IPS-20b (cell line): ENCODE measurements around the gene ZBTB37.
"Not testable (repeated sequence)": the region's sequence is repeated elsewhere in the genome, so short reads cannot be mapped to it uniquely, and the experiment has no call there.

ENCODE experiments used
- H3K27ac ChIP-seq: one replicate; pipeline ENCODE4 v1.5.1; 2013; ENCODE audit warnings: low read length
- H3K27me3 ChIP-seq: 2 replicates; pipeline ENCODE4 v1.6.1; 2013; ENCODE audit warnings: mild to moderate bottlenecking, low read length, inconsistent platforms; ENCODE audit not compliant: insufficient read depth
- H3K36me3 ChIP-seq: 2 replicates; pipeline ENCODE4 v1.6.1; 2013; ENCODE audit warnings: low read depth, mild to moderate bottlenecking, inconsistent platforms, low read length, moderate library complexity; ENCODE audit not compliant: insufficient read depth
- H3K4me1 ChIP-seq: 2 replicates; pipeline ENCODE4 v1.6.1; 2013; ENCODE audit warnings: mild to moderate bottlenecking, control low read depth, inconsistent platforms, low read length, moderate library complexity; ENCODE audit not compliant: insufficient read depth
- H3K4me3 ChIP-seq: 2 replicates; pipeline ENCODE4 v1.5.1; 2013; ENCODE audit warnings: mild to moderate bottlenecking, low read length, inconsistent platforms
- H3K9ac ChIP-seq: 2 replicates; pipeline ENCODE4 v1.6.1; 2013; ENCODE audit warnings: low read depth, mild to moderate bottlenecking, inconsistent platforms, low read length, moderate library complexity
- H3K9me3 ChIP-seq: 2 replicates; pipeline ENCODE4 v1.6.1; 2013; ENCODE audit warnings: mild to moderate bottlenecking, low read depth, low read length, inconsistent platforms; ENCODE audit not compliant: insufficient read depth

Gene ZBTB37

GRCh38 chr1:173867141-173867752, 933 bp upstream of the ZBTB37 start:
- Histone ChIP-seq H3K9me3 (no peaks in the 10 kb centered on the region; the same call in 1 of the 2 replicates), H3K4me1 (peaks cover 12% of the 10 kb centered on the region), H3K27ac (peak overlapping the region; percentile 92), H3K4me3 (peak overlapping the region; percentile 99), H3K9ac (peak overlapping the region; percentile 100), H3K27me3 (no peaks in the 10 kb centered on the region), H3K36me3 (peaks cover 70% of the 10 kb centered on the region)

- H3K36me3 ChIP-seq = peaks cover 67% of the 10 kb centered on the region
- peak within 1 kb of the TSS; percentile 92 for H3K27ac ChIP-seq
- peak within 1 kb of the TSS; percentile 99 for H3K4me3 ChIP-seq
- no peaks in the 10 kb centered on the region; the same call in 1 of the 2 replicates for H3K9me3 ChIP-seq
- H3K27me3 ChIP-seq = no peaks in the 10 kb centered on the region
- peak within 1 kb of the TSS; percentile 100 for H3K9ac ChIP-seq
- H3K4me1 ChIP-seq = peaks cover 12% of the 10 kb centered on the region
Observed at GRCh38 chr1:173867753-173868265, 371 bp upstream of the ZBTB37 start, which contains the start of gene GAS5. TSS of gene GAS5 (minus strand) at chr1:173867989.

- Histone ChIP-seq H3K9me3 (no peaks in the 10 kb centered on the region; the same call in 1 of the 2 replicates), H3K27me3 (no peaks in the 10 kb centered on the region), H3K27ac (peak overlapping the region; percentile 49), H3K36me3 (peaks cover 65% of the 10 kb centered on the region), H3K9ac (peak overlapping the region; percentile 86), H3K4me3 (peak overlapping the region; percentile 99), H3K4me1 (peaks cover 12% of the 10 kb centered on the region)
Observed at GRCh38 chr1:173869021-173869359, 810 bp downstream of the ZBTB37 start.

- Histone ChIP-seq H3K27ac (no peak overlapping the region), H3K9me3 (no peaks in the 10 kb centered on the region; the same call in 1 of the 2 replicates), H3K36me3 (peaks cover 56% of the 10 kb centered on the region), H3K9ac (no peak overlapping the region), H3K4me3 (no peak overlapping the region), H3K27me3 (no peaks in the 10 kb centered on the region), H3K4me1 (peaks cover 7% of the 10 kb centered on the region)
Observed at GRCh38 chr1:173870252-173871075, 2.3 kb downstream of the ZBTB37 start.

- no peaks in the 10 kb centered on the region; the same call in 1 of the 2 replicates for H3K9me3 ChIP-seq
- peaks cover 56% of the 10 kb centered on the region for H3K36me3 ChIP-seq
- H3K4me3 ChIP-seq = no peak overlapping the region
- H3K27me3 ChIP-seq = no peaks in the 10 kb centered on the region
- no peak overlapping the region for H3K9ac ChIP-seq
- peaks cover 7% of the 10 kb centered on the region; the same call in 1 of the 2 replicates for H3K4me1 ChIP-seq
- no peak overlapping the region for H3K27ac ChIP-seq
Observed at GRCh38 chr1:173871091-173871490, 2.9 kb downstream of the ZBTB37 start.

GRCh38 chr1:173871500-173871899, 3.3 kb downstream of the ZBTB37 start:
- Histone ChIP-seq H3K27ac (no peak overlapping the region), H3K36me3 (peaks cover 56% of the 10 kb centered on the region)

GRCh38 chr1:173876732-173877131, 8.6 kb downstream of the ZBTB37 start:
- no peaks in the 10 kb centered on the region for H3K27me3 ChIP-seq
- no peak overlapping the region for H3K27ac ChIP-seq
- no peaks in the 10 kb centered on the region for H3K4me1 ChIP-seq
- H3K36me3 ChIP-seq = peaks cover 47% of the 10 kb centered on the region
- H3K9ac ChIP-seq = no peak overlapping the region
- no peaks in the 10 kb centered on the region for H3K9me3 ChIP-seq
- H3K4me3 ChIP-seq = no peak overlapping the region

More at GRCh38 chr1:173871500-173871899, 3.3 kb downstream of the ZBTB37 start:
- Histone ChIP-seq H3K9me3 (no peaks in the 10 kb centered on the region; the same call in 1 of the 2 replicates), H3K9ac (no peak overlapping the region), H3K4me1 (peaks cover 7% of the 10 kb centered on the region; the same call in 1 of the 2 replicates), H3K4me3 (no peak overlapping the region), H3K27me3 (no peaks in the 10 kb centered on the region)

- Histone ChIP-seq H3K4me3 (no peak overlapping the region), H3K9me3 (no peaks in the 10 kb centered on the region), H3K4me1 (no peaks in the 10 kb centered on the region), H3K9ac (no peak overlapping the region), H3K27me3 (no peaks in the 10 kb centered on the region), H3K36me3 (peaks cover 43% of the 10 kb centered on the region), H3K27ac (no peak overlapping the region)
Observed at GRCh38 chr1:173878251-173878650, 10.1 kb downstream of the ZBTB37 start.

GRCh38 chr1:173881117-173881516, 12.9 kb downstream of the ZBTB37 start:
- not testable (repeated sequence) for H3K27ac ChIP-seq, H3K9ac ChIP-seq, H3K4me1 ChIP-seq, H3K9me3 ChIP-seq, H3K27me3 ChIP-seq, H3K4me3 ChIP-seq
- peaks cover 32% of the 10 kb centered on the region for H3K36me3 ChIP-seq

GRCh38 chr1:173884701-173885100, 16.5 kb downstream of the ZBTB37 start:
- Histone ChIP-seq H3K9ac (no peak overlapping the region), H3K4me1 (peaks cover 16% of the 10 kb centered on the region), H3K27me3 (no peaks in the 10 kb centered on the region), H3K36me3 (peaks cover 21% of the 10 kb centered on the region), H3K9me3 (no peaks in the 10 kb centered on the region), H3K27ac (no peak overlapping the region), H3K4me3 (no peak overlapping the region)

- no peak overlapping the region for H3K27ac ChIP-seq
- H3K36me3 ChIP-seq = peaks cover 21% of the 10 kb centered on the region
Observed at GRCh38 chr1:173886746-173887611, 18.8 kb downstream of the ZBTB37 start.

More at GRCh38 chr1:173886746-173887611, 18.8 kb downstream of the ZBTB37 start:
- H3K4me1 ChIP-seq = peaks cover 16% of the 10 kb centered on the region
- H3K9me3 ChIP-seq = no peaks in the 10 kb centered on the region
- no peak overlapping the region for H3K4me3 ChIP-seq
- H3K9ac ChIP-seq = no peak overlapping the region
- H3K27me3 ChIP-seq = no peaks in the 10 kb centered on the region
